HK-2 (cell line): ENCODE measurements around the gene DSTN.
A peak's percentile ranks its signal among the peaks of the same experiment; 100 is the strongest.

ENCODE experiments used
- DNase-seq: peaks from one replicate; pipeline ENCODE4 v3.0.0-alpha.2; 2018; ENCODE audit not compliant: unreplicated experiment

Gene DSTN

DNA sequence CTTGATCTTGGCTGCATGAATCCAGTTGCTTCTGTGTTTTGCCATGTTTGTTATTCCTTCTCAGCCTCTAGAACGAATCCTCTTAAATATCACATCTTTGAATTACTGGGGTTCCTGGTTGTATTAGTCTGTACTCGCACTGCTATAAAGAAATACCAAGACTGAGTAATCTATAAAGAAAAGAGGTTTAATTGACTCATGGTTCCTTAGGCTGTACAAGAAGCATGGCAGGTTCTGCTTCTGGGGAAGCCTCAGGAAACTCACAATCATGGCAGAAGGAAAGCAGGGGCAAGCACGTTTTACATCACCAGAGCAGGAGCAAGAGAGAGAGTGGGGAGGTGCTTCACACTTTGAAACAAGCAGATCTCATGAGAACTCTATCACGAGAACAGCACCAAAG lies 20.7 kb upstream of the DSTN start:
- DNase-seq, result no peak

DNA sequence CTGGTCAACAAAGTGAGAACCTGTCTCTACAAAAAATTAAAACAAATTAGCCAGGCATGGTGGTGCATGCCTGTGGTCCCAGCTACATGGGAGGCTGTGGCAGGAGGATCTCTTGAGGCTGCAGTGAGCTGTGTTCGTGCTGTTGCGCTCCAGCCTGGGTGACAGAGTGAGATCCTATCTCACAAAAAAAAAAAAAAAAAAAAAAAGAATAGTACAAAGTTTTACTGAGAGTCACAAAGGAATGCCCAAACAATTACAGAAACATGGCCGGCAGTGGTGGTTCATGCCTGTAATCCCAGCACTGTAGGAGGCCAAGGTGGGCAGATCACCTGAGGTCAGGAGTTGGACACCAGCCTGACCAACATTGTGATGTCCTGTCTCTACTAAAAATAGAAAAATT lies 14.8 kb upstream of the DSTN start:
- DNase-seq, result no peak

GRCh38 chr20:17556837-17557674 lies 12.8 kb upstream of the DSTN start:
- no peak for DNase-seq

DNA sequence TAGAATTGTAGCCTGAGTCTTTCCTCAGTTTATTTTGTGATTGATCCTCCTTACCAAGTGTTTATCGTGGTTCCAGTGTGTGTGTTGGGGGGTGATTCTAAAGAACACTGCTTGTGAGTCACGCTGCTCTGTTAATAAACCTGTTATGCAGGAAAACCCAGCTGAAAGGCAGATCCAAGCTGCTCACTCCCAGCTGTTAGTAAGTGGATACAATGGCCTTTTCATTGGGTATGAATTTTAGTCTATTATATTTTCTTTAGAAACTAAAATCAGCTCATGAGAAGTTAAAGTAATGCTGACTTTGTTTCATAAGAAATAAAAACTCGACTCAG lies 12.2 kb upstream of the DSTN start:
- DNase-seq, result peak; percentile 34

- DNase-seq, result peak; percentile 75
These were observed 11.5 kb upstream of the DSTN start for GRCh38 chr20:17558154-17558940.

GRCh38 chr20:17558941-17559304 lies 11.0 kb upstream of the DSTN start:
- no peak for DNase-seq

DNA sequence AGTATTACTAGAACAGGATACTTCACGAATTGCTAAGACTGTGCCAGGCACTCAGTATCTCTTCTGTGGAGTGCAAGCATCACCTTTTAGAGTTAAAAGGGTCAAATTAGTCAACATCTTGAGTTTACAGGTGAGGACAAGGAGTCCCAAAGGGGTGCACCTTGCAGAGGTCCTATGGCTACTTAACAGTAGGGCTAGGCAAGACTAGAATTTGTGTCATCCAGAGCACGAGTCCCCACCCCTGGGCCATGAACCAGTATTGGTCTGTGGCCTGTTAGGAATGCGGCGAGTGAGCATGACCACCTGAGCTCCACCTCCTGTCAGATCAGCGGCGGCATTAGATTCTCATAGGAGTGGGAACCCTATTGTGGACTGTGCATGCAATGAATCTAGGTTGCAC lies 10.5 kb upstream of the DSTN start:
- no peak for DNase-seq

- no peak for DNase-seq
These were observed 9.4 kb upstream of the DSTN start for GRCh38 chr20:17560344-17561074.

DNA sequence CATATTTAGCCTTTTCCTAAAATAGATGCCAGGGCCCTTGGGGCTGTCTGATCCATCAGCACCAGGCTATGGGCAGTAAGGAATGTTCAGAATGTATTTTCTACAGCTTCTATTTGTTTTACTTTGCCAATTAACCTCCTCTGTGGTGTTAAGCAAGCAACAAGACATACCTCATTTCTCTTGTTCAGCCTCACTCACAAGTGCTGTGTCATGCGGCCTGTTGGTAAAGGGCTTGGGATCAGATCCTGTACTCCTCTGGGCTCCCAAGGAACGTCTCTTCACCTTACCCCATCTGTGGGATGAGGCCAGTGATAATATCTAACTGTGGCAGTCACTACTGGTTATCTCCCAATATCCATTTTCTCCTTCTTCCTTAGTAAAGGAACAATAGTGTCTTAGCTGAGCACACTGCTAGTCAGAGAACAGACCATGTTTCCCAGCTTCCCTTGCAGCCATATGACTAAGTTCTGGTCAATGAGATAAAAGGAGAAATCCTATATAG lies 7.0 kb upstream of the DSTN start:
- DNase-seq, result no peak

GRCh38 chr20:17565169-17565845 lies 4.6 kb upstream of the DSTN start:
- no peak for DNase-seq

- no peak for DNase-seq
These were observed 3.5 kb upstream of the DSTN start for GRCh38 chr20:17566345-17566744.

DNA sequence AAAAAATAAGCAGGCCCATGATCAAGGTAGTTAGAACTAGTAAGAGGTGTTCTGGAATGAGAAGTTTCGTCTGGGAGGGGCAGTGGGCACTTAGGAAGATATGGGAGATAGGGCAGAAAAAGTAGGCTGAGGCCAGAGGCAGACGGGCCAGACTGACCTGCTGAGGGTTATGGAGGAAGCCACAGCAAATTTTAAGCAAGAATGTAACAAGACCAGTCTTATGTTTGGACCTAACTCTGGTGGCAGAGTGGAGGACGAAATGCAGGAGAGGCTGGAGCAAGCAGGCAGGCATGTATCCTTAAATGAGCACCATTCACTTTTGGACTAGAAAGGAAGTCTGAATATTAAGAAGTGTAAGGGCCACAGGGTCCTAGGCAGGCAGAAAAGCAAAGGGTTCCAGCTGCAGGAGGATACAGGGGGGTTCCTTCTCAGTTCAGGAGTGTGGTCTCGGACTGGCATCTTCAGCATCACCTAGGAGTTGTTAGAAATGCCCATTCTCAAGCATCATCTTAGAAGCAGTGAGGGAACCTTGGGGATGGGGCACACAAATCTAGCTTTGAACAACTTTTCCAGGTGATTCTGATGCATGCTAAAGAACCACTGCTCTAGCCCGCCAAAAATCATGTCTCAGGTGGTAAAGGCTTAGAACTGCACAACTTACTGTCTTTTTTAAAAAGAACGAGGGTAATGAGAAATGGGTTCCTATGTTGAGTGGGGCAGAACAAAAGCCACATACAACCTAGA lies 1.7 kb upstream of the DSTN start:
- no peak for DNase-seq

- peak; percentile 98 for DNase-seq
These were observed 828 bp upstream of the DSTN start for GRCh38 chr20:17568972-17569521.

GRCh38 chr20:17570347-17571152 lies 675 bp downstream of the DSTN start:
- peak; percentile 53 for DNase-seq

DNA sequence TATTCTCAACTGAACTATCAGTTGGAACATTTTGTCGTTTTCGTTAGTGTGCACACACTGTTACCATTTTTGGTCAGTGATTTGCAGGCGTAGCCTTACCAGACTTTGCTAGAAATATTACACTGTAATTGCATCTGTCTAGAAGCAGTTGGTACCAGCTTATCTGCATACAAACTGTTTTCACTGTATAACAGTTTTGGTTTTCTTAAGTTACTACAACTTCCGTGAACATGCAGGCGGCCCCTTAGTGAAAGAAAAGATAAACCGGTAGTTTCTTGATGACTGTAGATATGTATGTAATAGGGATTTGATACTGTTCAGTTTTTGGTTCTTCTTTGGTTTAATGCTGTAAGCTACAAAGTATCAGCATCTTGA lies 1.3 kb downstream of the DSTN start:
- no peak for DNase-seq

DNA sequence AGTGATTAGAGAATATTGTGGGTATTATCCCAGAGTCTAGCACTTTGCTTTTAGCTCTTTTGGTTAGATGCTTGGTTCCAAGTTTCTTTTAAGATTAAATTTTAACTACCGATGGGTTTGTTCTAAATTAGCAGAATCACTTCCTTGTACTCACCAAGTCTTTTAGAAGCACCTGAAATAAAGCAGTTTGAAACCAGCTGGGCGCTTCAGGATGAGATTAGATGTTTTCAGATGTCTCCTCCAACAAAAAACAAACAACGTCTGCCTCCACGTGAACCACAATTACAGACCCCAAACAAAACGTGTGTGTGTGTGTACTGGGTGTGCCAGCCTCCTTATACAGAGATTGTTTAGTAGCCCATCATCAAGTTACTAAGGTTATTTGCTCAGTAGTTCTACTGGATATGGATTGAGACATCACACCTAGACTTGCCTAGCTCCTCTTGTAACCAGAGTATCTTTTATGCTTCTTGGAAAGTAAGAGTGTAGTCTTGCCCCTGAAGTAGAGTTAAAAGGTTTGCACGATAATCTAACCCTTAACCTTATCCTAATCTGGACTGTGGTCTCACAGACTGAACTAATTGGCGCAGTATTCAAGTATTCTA lies 2.3 kb downstream of the DSTN start:
- DNase-seq, result no peak

- DNase-seq, result no peak
These were observed 3.6 kb downstream of the DSTN start for GRCh38 chr20:17573463-17573862.

- no peak for DNase-seq
These were observed 6.3 kb downstream of the DSTN start for GRCh38 chr20:17576215-17576614.

- no peak for DNase-seq
These were observed 9.6 kb downstream of the DSTN start for GRCh38 chr20:17579369-17580039.
